Muscle layer of colon (tissue), 2 donors: ENCODE results near the gene KNSTRN.

ENCODE experiments used
- H3K27ac ChIP-seq: one replicate; pipeline ENCODE4 v1.7.0; 2013; ENCODE audit warnings: low read depth, mild to moderate bottlenecking, low read length, moderate library complexity
- H3K27me3 ChIP-seq, 2 donors: one replicate each; pipeline ENCODE4 v1.7.0; 2013; ENCODE audit warnings: low read length in 2 of 2, mild to moderate bottlenecking in 2 of 2; ENCODE audit not compliant: insufficient read depth in 2 of 2, control insufficient read depth in 1 of 2
- H3K36me3 ChIP-seq: one replicate; pipeline ENCODE4 v1.7.0; 2013; ENCODE audit warnings: mild to moderate bottlenecking, low read length; ENCODE audit not compliant: insufficient read depth
- H3K4me1 ChIP-seq: one replicate; pipeline ENCODE4 v1.7.0; 2013; ENCODE audit warnings: mild to moderate bottlenecking, low read length; ENCODE audit not compliant: insufficient read depth
- H3K4me3 ChIP-seq, 2 donors: one replicate each; pipeline ENCODE4 v1.7.0; 2013; ENCODE audit warnings: low read length in 2 of 2, low read depth in 1 of 2, mild to moderate bottlenecking in 1 of 2, moderate library complexity in 1 of 2
- H3K9ac ChIP-seq: one replicate; pipeline ENCODE4 v1.7.0; 2013; ENCODE audit warnings: low read length
- H3K9me3 ChIP-seq: one replicate; pipeline ENCODE4 v1.7.0; 2013; ENCODE audit warnings: mild to moderate bottlenecking, low read length
- donor health status: abdominal sarcoma.
- donor health status: Adenocarcinoma of cecum.

Gene KNSTRN

DNA sequence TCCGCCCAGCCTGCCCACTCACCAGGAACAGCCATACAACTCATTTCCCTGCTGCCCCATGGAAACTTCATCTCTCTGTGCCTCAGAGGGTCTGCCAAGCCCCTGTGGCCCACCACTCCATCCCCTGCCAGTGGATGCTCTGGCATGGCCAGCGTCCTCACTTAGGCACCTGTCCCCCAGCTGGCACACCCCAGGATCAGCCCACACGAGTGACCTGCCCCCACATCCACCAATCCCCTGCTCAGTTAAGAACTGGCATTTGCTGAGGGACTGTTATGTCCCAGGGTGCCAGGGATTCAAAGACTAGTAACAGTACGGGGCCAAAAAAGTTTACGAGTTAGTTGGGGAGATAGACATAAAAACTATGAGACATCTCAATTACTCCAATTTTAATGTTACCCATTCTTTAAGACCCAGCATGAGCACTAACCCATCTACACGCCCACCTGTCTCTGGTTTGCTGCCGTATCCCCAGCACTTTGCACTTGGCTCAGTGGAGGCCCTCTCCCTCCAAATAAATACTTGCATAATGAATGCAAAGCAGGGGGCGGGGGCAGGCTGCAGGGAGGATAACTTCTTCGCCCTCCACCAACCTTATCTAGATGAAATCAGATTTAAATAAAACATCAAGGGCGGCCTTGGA, 46.7 kb downstream of the KNSTRN start:
- Histone ChIP-seq H3K9me3 (no peaks in the 10 kb centered on the region), H3K4me3 (no peak overlapping the region), H3K4me1 (no peaks in the 10 kb centered on the region), H3K9ac (no peak overlapping the region), H3K27me3 (no peaks in the 10 kb centered on the region), H3K27ac (no peak overlapping the region), H3K36me3 (no peaks in the 10 kb centered on the region)

DNA sequence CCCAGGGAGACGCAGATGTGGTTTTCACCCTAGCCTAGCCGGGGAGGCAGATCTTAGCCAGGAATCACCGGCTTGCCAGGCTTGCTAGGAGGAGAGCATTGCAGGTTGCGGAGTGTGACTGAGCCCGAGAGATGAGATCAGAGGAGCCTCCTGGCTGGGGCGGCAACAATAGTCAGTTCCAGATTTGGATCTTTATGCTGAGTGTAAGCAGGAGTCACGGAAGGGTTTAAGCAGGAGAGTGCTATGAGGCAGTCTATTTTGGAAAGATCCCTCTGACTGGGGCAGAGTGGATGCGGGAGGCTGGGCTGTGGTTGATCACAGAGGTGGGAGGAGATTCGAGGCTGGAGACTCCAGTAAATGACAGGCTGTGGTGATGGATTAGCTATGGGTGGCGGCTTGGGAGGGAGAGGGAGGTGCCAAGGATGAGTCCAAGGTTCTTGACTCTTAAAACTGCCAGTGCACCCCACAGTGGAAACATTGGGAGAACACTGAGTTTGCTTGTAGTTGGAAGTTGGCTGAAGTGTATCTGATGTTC, 47.8 kb downstream of the KNSTRN start:
- Histone ChIP-seq H3K9ac (no peak overlapping the region), H3K27ac (no peak overlapping the region), H3K9me3 (no peaks in the 10 kb centered on the region), H3K4me1 (no peaks in the 10 kb centered on the region), H3K4me3 (no peak overlapping the region), H3K36me3 (no peaks in the 10 kb centered on the region), H3K27me3 (peaks cover 0 to 2% of the 10 kb centered on the region in 2 donors)

DNA sequence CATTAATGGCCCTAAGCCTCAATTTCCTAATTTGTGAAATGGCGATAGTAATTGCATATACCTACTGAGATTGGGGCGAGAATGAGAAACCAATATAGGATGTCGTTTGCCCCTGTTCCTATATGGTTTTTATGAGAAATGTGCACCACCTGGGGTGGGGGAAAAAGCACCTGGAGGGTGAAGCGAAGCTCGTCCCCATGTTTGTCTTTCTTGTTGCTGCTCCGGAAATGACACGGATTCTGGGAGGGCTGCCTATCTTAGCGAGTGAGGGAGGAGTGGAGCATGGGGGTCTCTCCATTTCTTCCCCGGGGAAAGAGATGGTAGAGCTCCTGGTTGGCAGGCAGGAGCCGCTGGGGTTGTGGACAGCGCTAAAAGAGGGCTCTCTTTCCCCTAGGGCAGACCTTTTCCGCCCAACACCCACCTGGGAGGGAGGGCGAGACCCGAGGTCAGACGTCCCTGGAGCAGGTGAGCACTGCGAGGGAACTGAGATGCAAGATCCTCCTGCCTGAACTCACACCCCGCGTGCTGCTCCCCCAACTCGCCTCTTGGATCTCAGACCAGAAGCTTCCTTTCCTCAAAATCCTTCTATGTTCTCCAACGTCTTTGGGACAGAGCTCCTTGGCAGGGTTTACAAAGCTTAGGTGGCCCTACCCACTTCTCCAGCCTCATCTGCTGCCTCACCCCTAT, 52.6 kb downstream of the KNSTRN start:
- Histone ChIP-seq H3K4me3 (no peak overlapping the region), H3K4me1 (peaks cover 24% of the 10 kb centered on the region), H3K27ac (no peak overlapping the region), H3K36me3 (no peaks in the 10 kb centered on the region), H3K9ac (no peak overlapping the region), H3K9me3 (no peaks in the 10 kb centered on the region), H3K27me3 (peaks cover 15 to 44% of the 10 kb centered on the region in 2 donors)

GRCh38 chr15:40435710-40436089, 53.2 kb downstream of the KNSTRN start:
- Histone ChIP-seq H3K9me3 (no peaks in the 10 kb centered on the region), H3K27me3 (peaks cover 15 to 44% of the 10 kb centered on the region in 2 donors), H3K4me1 (peaks cover 26% of the 10 kb centered on the region), H3K4me3 (peak overlapping the region; percentile 31 to 44), H3K27ac (no peak overlapping the region), H3K9ac (no peak overlapping the region), H3K36me3 (no peaks in the 10 kb centered on the region)

GRCh38 chr15:40436116-40436891, 53.8 kb downstream of the KNSTRN start:
- Histone ChIP-seq H3K27me3 (peaks cover 15 to 44% of the 10 kb centered on the region in 2 donors), H3K4me3 (peak overlapping the region; percentile 31 to 44), H3K36me3 (no peaks in the 10 kb centered on the region), H3K9me3 (no peaks in the 10 kb centered on the region), H3K27ac (no peak overlapping the region), H3K9ac (no peak overlapping the region), H3K4me1 (peaks cover 26% of the 10 kb centered on the region)

- Histone ChIP-seq H3K27me3 (peaks cover 15 to 44% of the 10 kb centered on the region in 2 donors), H3K27ac (no peak overlapping the region), H3K4me1 (peaks cover 26% of the 10 kb centered on the region), H3K9ac (no peak overlapping the region), H3K36me3 (no peaks in the 10 kb centered on the region), H3K9me3 (no peaks in the 10 kb centered on the region), H3K4me3 (peak overlapping the region; percentile 31 to 44)
These were observed 54.6 kb downstream of the KNSTRN start for GRCh38 chr15:40436892-40437751.

- Histone ChIP-seq H3K4me3 (no peak overlapping the region), H3K36me3 (no peaks in the 10 kb centered on the region), H3K4me1 (peaks cover 35% of the 10 kb centered on the region), H3K9me3 (no peaks in the 10 kb centered on the region), H3K27ac (no peak overlapping the region), H3K27me3 (peaks cover 15 to 44% of the 10 kb centered on the region in 2 donors), H3K9ac (no peak overlapping the region)
These were observed 55.5 kb downstream of the KNSTRN start for GRCh38 chr15:40437752-40438687.

GRCh38 chr15:40438712-40439111, 56.2 kb downstream of the KNSTRN start:
- Histone ChIP-seq H3K4me3 (no peak overlapping the region), H3K36me3 (no peaks in the 10 kb centered on the region), H3K27me3 (peaks cover 15 to 44% of the 10 kb centered on the region in 2 donors), H3K9ac (no peak overlapping the region), H3K4me1 (peaks cover 38% of the 10 kb centered on the region), H3K27ac (no peak overlapping the region), H3K9me3 (no peaks in the 10 kb centered on the region)

GRCh38 chr15:40439461-40439959, 57.0 kb downstream of the KNSTRN start:
- Histone ChIP-seq H3K9ac (peak overlapping the region; percentile 33), H3K27me3 (peaks cover 15 to 44% of the 10 kb centered on the region in 2 donors), H3K27ac (no peak overlapping the region), H3K4me3 (peak overlapping the region; percentile 73 to 78), H3K9me3 (no peaks in the 10 kb centered on the region), H3K36me3 (no peaks in the 10 kb centered on the region), H3K4me1 (peaks cover 38% of the 10 kb centered on the region)
